Body of pancreas (tissue), 4 donors: Measurements from ENCODE around the gene NDC1. TPM values are rescaled to one million over a fixed set of nuclear protein-coding genes. Genes with fewer than 3 reads are reported as not detected.

Source experiments
- ATAC-seq: fragments of 150-250 bp; one replicate; pipeline ENCODE4 v1.9.1; 2016
- DNase-seq, 4 donors: peaks; one replicate each; pipeline ENCODE4 v3.0.0-alpha.2; 2019
- H3K27ac ChIP-seq, 4 donors: fragments of 200-600 bp; sonication (generic); 1 replicate in 3 of 4; 2 replicates in 1 of 4; pipeline versions ENCODE4 v1.5.1 to v1.6.1; 2016 to 2019; ENCODE audit warnings: mild to moderate bottlenecking in 1 of 4, mixed read lengths in 1 of 4, moderate library complexity in 1 of 4
- H3K27me3 ChIP-seq, 2 donors: fragments of 200-600 bp; sonication (generic); one replicate each; pipeline ENCODE4 v1.6.0; 2016; ENCODE audit warnings: mild to moderate bottlenecking in 1 of 2
- H3K36me3 ChIP-seq, 2 donors: fragments of 200-600 bp; sonication (generic); replicated peaks in 1 of 2; 2 replicates each; pipeline ENCODE4 v1.5.1; 2016; ENCODE audit warnings: low read depth in 2 of 2; ENCODE audit not compliant: insufficient read depth in 1 of 2
- H3K4me1 ChIP-seq: fragments of 200-600 bp; sonication (generic); one replicate; pipeline ENCODE4 v1.6.0; 2016
- H3K4me3 ChIP-seq, 2 donors: fragments of 200-600 bp; sonication (generic); 1 replicate in 1 of 2; 2 replicates in 1 of 2; pipeline ENCODE4 v1.5.1; 2016 to 2019
- H3K9me3 ChIP-seq, 3 donors: fragments of 200-600 bp; sonication (generic); 1 replicate in 2 of 3; 2 replicates in 1 of 3; pipeline ENCODE4 v1.5.1; 2016
- CTCF ChIP-seq, 7 experiments: fragments of 450-650 bp in 4 of 7; fragments of 200-600 bp in 3 of 7; sonication (generic) in 3 of 7; IDR thresholded peaks; one replicate each; pipeline ENCODE4 v1.5.1; 2016 to 2019; ENCODE audit warnings: antibody characterized with exemption in 7 of 7
- POLR2A ChIP-seq, 3 donors: fragments of 450-650 bp; IDR thresholded peaks; one replicate each; pipeline ENCODE4 v1.6.1; 2016; ENCODE audit warnings: antibody characterized with exemption in 3 of 3, mild to moderate bottlenecking in 2 of 3
- WGBS, 2 donors: methylation state at CpG; one replicate each; pipeline ENCODE4 v1.1.5; 2017; 5-methylcytosine and 5-hydroxymethylcytosine counted together
- intact Hi-C: fragments of 100-400 bp; cut with DNase I; formaldehyde crosslinking; loops from one replicate; pipeline ENCODE4 v1.15.1; 2023
- total RNA-seq, 2 donors: library from RNA; depleted of rRNA; stranded (reverse); fragments of >200 nt; gene quantifications; one replicate each; pipeline ENCODE4 v1.1.0, GENCODE V29; 2016

Gene NDC1
- total RNA-seq, 2 donors from 2014 or later = 2.3 to 7.3 TPM

GRCh38 chr1:53728196-53728595, 109.9 kb downstream of the NDC1 start:
- TF ChIP-seq CTCF (IDR thresholded peaks at IDR 0.05) (no peak), POLR2A (IDR thresholded peaks at IDR 0.05) (no peak)
- Histone ChIP-seq H3K27ac (no peak overlapping the region), H3K9me3 (no peaks in the 10 kb centered on the region), H3K4me1 (no peaks in the 10 kb centered on the region), H3K27me3 (no peaks in the 10 kb centered on the region), H3K4me3 (no peak overlapping the region), H3K36me3 (no peaks in the 10 kb centered on the region)
- no peak for ATAC-seq
- DNase-seq = no peak
- intact Hi-C loops = no loop called here
- 36 to 40% methylated on average over 1 of the region's 1 CpG for WGBS, 2 donors

- Histone ChIP-seq H3K27ac (no peak overlapping the region), H3K36me3 (no peaks in the 10 kb centered on the region), H3K4me1 (no peaks in the 10 kb centered on the region), H3K9me3 (no peaks in the 10 kb centered on the region), H3K4me3 (no peak overlapping the region), H3K27me3 (no peaks in the 10 kb centered on the region)
- 81 to 87% methylated on average over 6 to 7 of the region's 7 CpGs for WGBS, 2 donors
- TF ChIP-seq POLR2A (IDR thresholded peaks at IDR 0.05) = no peak
- no peak for TF ChIP-seq CTCF (IDR thresholded peaks at IDR 0.05)
- DNase-seq (no peak), ATAC-seq (no peak)
- intact Hi-C loops = no loop called here
These were observed 110.5 kb downstream of the NDC1 start for GRCh38 chr1:53727461-53728092.

DNA sequence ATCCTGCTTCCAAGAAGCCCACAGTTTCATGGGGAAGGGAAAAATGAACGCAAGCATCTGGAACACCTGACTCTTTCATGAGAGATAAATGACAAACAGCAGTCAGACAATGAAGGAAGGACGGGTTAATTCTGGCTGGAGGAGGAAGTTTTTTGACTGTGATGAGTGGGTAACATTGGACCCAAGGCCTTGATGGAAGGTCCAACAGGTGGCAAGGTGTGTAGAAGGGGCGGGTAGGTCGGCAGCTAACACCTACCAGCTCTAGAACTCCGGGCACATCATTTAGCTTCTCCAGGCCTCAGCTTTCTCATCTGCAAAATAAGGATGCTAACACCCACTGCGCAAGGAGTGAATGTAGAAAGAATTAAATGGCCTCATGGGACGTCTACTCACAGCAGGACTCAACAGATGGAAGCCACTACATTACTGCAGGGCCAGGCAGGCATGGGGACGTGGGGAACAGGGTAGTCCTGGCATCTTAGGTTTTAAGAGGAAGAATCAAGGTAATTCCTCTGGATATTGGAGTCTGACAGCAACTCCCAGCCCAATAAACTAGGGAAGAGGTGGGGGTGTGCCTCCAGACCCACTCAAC, 112.0 kb downstream of the NDC1 start:
- no peak for ATAC-seq
- Histone ChIP-seq H3K27me3 (no peaks in the 10 kb centered on the region), H3K4me3 (no peak overlapping the region), H3K27ac (no peak overlapping the region), H3K36me3 (no peaks in the 10 kb centered on the region), H3K4me1 (no peaks in the 10 kb centered on the region), H3K9me3 (no peaks in the 10 kb centered on the region)
- TF ChIP-seq POLR2A (IDR thresholded peaks at IDR 0.05) = no peak
- TF ChIP-seq CTCF (IDR thresholded peaks at IDR 0.05) = no peak
- no peak for DNase-seq
- 66 to 76% methylated on average over 8 of the region's 8 CpGs for WGBS, 2 donors
- intact Hi-C loops = no loop called here

- Histone ChIP-seq H3K27me3 (no peaks in the 10 kb centered on the region), H3K36me3 (no peaks in the 10 kb centered on the region), H3K4me3 (no peak overlapping the region), H3K9me3 (no peaks in the 10 kb centered on the region), H3K4me1 (no peaks in the 10 kb centered on the region), H3K27ac (no peak overlapping the region)
- DNase-seq (no peak), ATAC-seq (no peak)
- intact Hi-C loops = no loop called here
- WGBS, 2 donors = 46 to 48% methylated on average over 4 to 6 of the region's 6 CpGs
- TF ChIP-seq POLR2A (IDR thresholded peaks at IDR 0.05) = no peak
- no peak for TF ChIP-seq CTCF (IDR thresholded peaks at IDR 0.05)
These were observed 112.8 kb downstream of the NDC1 start for GRCh38 chr1:53725238-53725689.

- no peak for ATAC-seq
- no peak for DNase-seq
- Histone ChIP-seq H3K27me3 (no peaks in the 10 kb centered on the region), H3K9me3 (no peaks in the 10 kb centered on the region), H3K36me3 (no peaks in the 10 kb centered on the region), H3K27ac (no peak overlapping the region), H3K4me1 (no peaks in the 10 kb centered on the region), H3K4me3 (no peak overlapping the region)
- intact Hi-C loops = no loop called here
- 74 to 75% methylated on average over 1 of the region's 1 CpG for WGBS, 2 donors
- TF ChIP-seq POLR2A (IDR thresholded peaks at IDR 0.05) (no peak), CTCF (IDR thresholded peaks at IDR 0.05) (no peak)
These were observed 116.1 kb downstream of the NDC1 start for GRCh38 chr1:53722025-53722424.
